CD4-positive, alpha-beta T cell (primary cell): ENCODE results near the gene MYOD1. TPM values are rescaled to one million over a fixed set of nuclear protein-coding genes. Genes with fewer than 3 reads are reported as not detected.

Experiments
- ATAC-seq: fragments of 200-7000 bp; cut with Tn5 transposase; one replicate; pipeline ENCODE4 v1.10.0; 2022; ENCODE audit warnings: mild to moderate bottlenecking; ENCODE audit not compliant: poor library complexity
- CTCF ChIA-PET: fragments of 350-600 bp; sonication (Branson Sonifier 250); formaldehyde crosslinking; loops from one replicate; lab custom pipeline; 2021; ENCODE audit warnings: antibody characterized with exemption, inconsistent platforms; lab: Charles Lee
- POLR2A ChIA-PET: fragments of 350-600 bp; sonication (Branson Sonifier 250); formaldehyde crosslinking; loops from one replicate; lab custom pipeline; 2021; ENCODE audit warnings: antibody characterized with exemption, inconsistent platforms; lab: Charles Lee
- DNase-seq, 14 experiments: peaks; one replicate each; pipeline ENCODE4 v3.0.0-alpha.2; 2013 to 2020; ENCODE audit warnings: mixed read lengths in 2 of 14
- H3K27ac ChIP-seq, 2 donors: one replicate each; pipeline versions ENCODE4 v1.5.1 to v1.7.0; 2013; ENCODE audit warnings: low read length in 2 of 2, low read depth in 1 of 2, mild to moderate bottlenecking in 1 of 2
- H3K27me3 ChIP-seq, 2 experiments: 1 replicate in 1 of 2; 2 replicates in 1 of 2; pipeline versions ENCODE4 v1.6.1 to v1.7.0; 2013; ENCODE audit warnings: low read length in 2 of 2, control low read depth in 1 of 2, mild to moderate bottlenecking in 1 of 2, moderate library complexity in 1 of 2; ENCODE audit not compliant: insufficient read depth in 2 of 2, control insufficient read depth in 1 of 2
- H3K36me3 ChIP-seq: one replicate; pipeline ENCODE4 v1.6.1; 2013; ENCODE audit warnings: low read length, control low read depth; ENCODE audit not compliant: insufficient read depth
- H3K4me1 ChIP-seq: one replicate; pipeline ENCODE4 v1.6.1; 2013; ENCODE audit warnings: low read length, control low read depth; ENCODE audit not compliant: insufficient read depth
- H3K4me3 ChIP-seq: one replicate; pipeline ENCODE4 v1.5.1; 2013; ENCODE audit warnings: mild to moderate bottlenecking, low read length, moderate library complexity
- H3K9me3 ChIP-seq, 2 experiments: 1 replicate in 1 of 2; 2 replicates in 1 of 2; pipeline versions ENCODE4 v1.6.1 to v1.7.0; 2013; ENCODE audit warnings: low read length in 2 of 2, mild to moderate bottlenecking in 2 of 2, control low read depth in 1 of 2, moderate library complexity in 1 of 2; ENCODE audit not compliant: control insufficient read depth in 1 of 2, insufficient read depth in 1 of 2
- H3K27ac Mint-ChIP-seq: one replicate; pipeline ENCODE4 v1.8.0; 2020; ENCODE audit warnings: mixed read lengths
- H3K27me3 Mint-ChIP-seq: one replicate; pipeline ENCODE4 v1.8.0; 2021; ENCODE audit warnings: mixed read lengths
- H3K36me3 Mint-ChIP-seq: one replicate; pipeline ENCODE4 v1.8.0; 2021; ENCODE audit warnings: low read depth, mixed read lengths
- H3K4me1 Mint-ChIP-seq: one replicate; pipeline ENCODE4 v1.8.0; 2021; ENCODE audit warnings: low read depth, mixed read lengths
- H3K4me3 Mint-ChIP-seq: one replicate; pipeline ENCODE4 v1.8.0; 2020; ENCODE audit warnings: mild to moderate bottlenecking, mixed read lengths
- H3K9me3 Mint-ChIP-seq: one replicate; pipeline ENCODE4 v1.8.0; 2020; ENCODE audit warnings: mixed read lengths
- intact Hi-C, 2 experiments: fragments of 100-400 bp; cut with DNase I in 1 of 2; cut with micrococcal nuclease in 1 of 2; formaldehyde crosslinking; loops; one replicate each; pipeline versions ENCODE4 v1.15.1 to v1.9.0; 2023 to 2025; cut with DNase I, micrococcal nuclease
- total RNA-seq, 174 experiments: library from RNA in 2 of 174; stranded (reverse) in 2 of 174; gene quantifications; one replicate each; pipeline ENCODE4 v1.2.3 and lab custom pipeline; 2021 to 2026
- TF ChIP-seq, protein P1 (sequence below): fragments of 200-600 bp; IDR thresholded peaks from one replicate; pipeline ENCODE4 v1.8.0; 2022; ENCODE audit warnings: antibody characterized with exemption, mild to moderate bottlenecking

The MYOD1 gene
- total RNA-seq, 2 experiments from 2014 or later = not detected

DNA sequence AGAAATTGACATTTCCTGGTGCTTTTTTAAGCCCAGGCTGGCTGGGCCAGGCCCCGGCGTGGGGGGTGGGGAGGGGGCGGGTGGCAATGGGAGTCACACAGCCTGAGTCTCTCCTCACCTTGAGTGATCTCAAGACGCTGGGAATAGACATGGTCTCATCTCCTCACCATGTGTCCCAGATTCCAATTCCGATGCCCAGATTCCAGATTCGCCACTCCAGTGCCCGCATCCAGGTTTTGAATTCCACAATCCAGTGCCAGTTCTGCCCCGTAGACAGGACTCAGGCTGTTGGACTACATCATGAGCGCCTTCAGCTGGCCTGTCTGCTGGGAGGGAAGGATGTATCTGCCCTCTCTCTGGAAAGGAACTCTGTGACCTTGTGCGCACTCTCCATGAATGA is 34.3 kb downstream of the MYOD1 start:
- TF ChIP-seq, protein P1, sequence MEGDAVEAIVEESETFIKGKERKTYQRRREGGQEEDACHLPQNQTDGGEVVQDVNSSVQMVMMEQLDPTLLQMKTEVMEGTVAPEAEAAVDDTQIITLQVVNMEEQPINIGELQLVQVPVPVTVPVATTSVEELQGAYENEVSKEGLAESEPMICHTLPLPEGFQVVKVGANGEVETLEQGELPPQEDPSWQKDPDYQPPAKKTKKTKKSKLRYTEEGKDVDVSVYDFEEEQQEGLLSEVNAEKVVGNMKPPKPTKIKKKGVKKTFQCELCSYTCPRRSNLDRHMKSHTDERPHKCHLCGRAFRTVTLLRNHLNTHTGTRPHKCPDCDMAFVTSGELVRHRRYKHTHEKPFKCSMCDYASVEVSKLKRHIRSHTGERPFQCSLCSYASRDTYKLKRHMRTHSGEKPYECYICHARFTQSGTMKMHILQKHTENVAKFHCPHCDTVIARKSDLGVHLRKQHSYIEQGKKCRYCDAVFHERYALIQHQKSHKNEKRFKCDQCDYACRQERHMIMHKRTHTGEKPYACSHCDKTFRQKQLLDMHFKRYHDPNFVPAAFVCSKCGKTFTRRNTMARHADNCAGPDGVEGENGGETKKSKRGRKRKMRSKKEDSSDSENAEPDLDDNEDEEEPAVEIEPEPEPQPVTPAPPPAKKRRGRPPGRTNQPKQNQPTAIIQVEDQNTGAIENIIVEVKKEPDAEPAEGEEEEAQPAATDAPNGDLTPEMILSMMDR = no peak
- H3K4me1 ChIP-seq = no peaks in the 10 kb centered on the region
- POLR2A ChIA-PET = no interaction called here
- Mint-ChIP-seq H3K4me1 (no peaks in the 10 kb centered on the region), H3K36me3 (no peaks in the 10 kb centered on the region), H3K4me3 (no peak overlapping the region), H3K27ac (no peak overlapping the region), H3K27me3 (peaks cover 13% of the 10 kb centered on the region), H3K9me3 (no peaks in the 10 kb centered on the region)
- no peaks in the 10 kb centered on the region for H3K36me3 ChIP-seq
- no peaks in the 10 kb centered on the region for H3K27me3 ChIP-seq
- intact Hi-C loops = no loop called here
- no peaks in the 10 kb centered on the region for H3K9me3 ChIP-seq
- CTCF ChIA-PET = no interaction called here
- no peak for DNase-seq
- no peak for ATAC-seq
- no peak overlapping the region for H3K4me3 ChIP-seq
- H3K27ac ChIP-seq = no peak overlapping the region

DNA sequence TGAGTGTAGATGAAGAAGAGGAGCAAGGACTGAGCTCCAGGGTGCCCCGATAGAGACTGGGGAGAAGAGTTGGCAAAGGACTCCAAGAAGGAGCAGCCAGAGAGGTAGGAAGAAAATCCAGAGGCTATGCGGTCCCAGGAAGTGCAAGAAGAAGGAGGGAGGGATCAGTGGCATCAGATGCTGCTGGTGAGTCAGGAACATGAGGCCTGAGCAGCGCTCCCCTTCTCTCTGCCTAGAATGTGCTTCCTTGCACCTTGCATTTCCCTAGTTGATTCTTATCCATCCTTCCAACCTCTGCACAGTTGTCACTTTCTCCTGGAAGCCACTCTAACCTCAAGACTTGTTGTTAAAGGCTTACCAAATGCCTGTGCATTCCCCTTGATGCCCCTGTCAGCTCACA is 36.5 kb downstream of the MYOD1 start:
- no peaks in the 10 kb centered on the region for H3K9me3 Mint-ChIP-seq
- no peaks in the 10 kb centered on the region for H3K4me1 Mint-ChIP-seq
- no peak overlapping the region for H3K4me3 ChIP-seq
- no peaks in the 10 kb centered on the region for H3K4me1 ChIP-seq
- ChIA-PET CTCF (no interaction called here), POLR2A (interaction anchor here (0.6 kb wide), 1 partner anchor 27 kb away, joined by 3 read pairs; no protein-coding TSS in a partner anchor)
- no peaks in the 10 kb centered on the region for H3K36me3 Mint-ChIP-seq
- no peaks in the 10 kb centered on the region for H3K9me3 ChIP-seq
- H3K27ac ChIP-seq = no peak overlapping the region
- no peak for DNase-seq
- H3K27me3 ChIP-seq = no peaks in the 10 kb centered on the region
- peaks cover 9% of the 10 kb centered on the region for H3K27me3 Mint-ChIP-seq
- H3K27ac Mint-ChIP-seq = no peak overlapping the region
- TF ChIP-seq, protein P1 = no peak
- ATAC-seq = no peak
- no peaks in the 10 kb centered on the region for H3K36me3 ChIP-seq
- H3K4me3 Mint-ChIP-seq = no peak overlapping the region
- intact Hi-C loops = no loop called here

DNA sequence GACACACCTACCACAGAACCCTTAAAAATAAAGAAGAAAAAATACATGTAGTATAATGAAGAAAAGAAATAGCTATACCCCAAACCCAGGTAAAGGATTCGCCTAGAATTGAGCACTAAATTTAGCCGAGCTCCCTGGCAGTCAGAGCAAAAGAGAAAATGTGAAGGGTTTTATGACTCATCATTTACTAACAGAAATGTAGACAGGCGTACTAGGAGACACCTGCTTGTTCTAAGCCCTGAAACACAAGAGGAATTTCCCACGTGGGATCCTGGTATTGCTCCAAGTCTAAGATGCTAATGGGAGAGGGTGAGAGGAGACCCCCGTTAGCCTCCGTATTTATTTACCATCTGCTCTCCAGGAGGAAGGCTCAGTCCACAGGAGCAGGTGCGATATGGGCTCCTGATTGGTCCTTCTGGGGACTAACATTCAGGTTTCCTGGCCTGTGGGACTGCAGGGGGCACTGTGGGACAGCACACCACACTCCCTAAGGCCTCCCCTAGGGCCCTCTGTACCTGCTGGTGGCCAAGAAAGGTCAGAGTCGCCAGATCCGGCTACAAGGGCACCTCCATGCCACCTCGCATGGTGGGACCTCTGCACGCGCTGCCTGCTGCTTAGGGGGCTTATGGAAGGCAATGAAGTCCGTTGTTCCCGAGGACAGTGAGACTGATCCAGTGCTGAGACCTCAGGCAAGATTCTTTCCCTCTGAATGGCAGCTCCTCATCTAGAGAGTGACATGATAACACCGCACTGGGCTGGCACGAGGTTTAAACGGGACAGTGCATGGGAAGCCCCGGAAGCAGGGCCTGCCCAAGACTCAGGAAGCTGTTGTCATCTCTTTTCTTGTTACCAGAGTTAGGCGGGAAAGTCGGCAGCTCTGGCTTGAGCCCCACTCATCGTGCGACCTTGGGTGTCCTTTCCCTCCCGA is 41.0 kb downstream of the MYOD1 start:
- Histone ChIP-seq H3K9me3 (no peaks in the 10 kb centered on the region), H3K27me3 (no peaks in the 10 kb centered on the region), H3K4me1 (no peaks in the 10 kb centered on the region), H3K4me3 (no peak overlapping the region), H3K36me3 (no peaks in the 10 kb centered on the region), H3K27ac (no peak overlapping the region)
- ChIA-PET POLR2A (no interaction called here), CTCF (no interaction called here)
- intact Hi-C loops = no loop called here
- no peaks in the 10 kb centered on the region for H3K9me3 Mint-ChIP-seq
- H3K36me3 Mint-ChIP-seq = no peaks in the 10 kb centered on the region
- ATAC-seq = no peak
- H3K4me3 Mint-ChIP-seq = no peak overlapping the region
- H3K4me1 Mint-ChIP-seq = no peaks in the 10 kb centered on the region
- peak in 3 of 14 experiments; percentile 1 to 21 (median 13) for DNase-seq
- TF ChIP-seq, protein P1 = no peak
- H3K27ac Mint-ChIP-seq = no peak overlapping the region
- H3K27me3 Mint-ChIP-seq = peaks cover 6% of the 10 kb centered on the region
